Loucy (cell line): ENCODE measurements around the gene SIM2.

Source experiments
- EZH2phosphoT487 ChIP-seq: fragments of 200-600 bp; IDR thresholded peaks from 2 replicates; pipeline ENCODE4 v1.6.1; 2018; ENCODE audit warnings: antibody characterized with exemption, mild to moderate bottlenecking, moderate library complexity, borderline replicate concordance
- TF ChIP-seq, protein P1 (sequence below): fragments of 200-600 bp; sonication (generic); conservative IDR thresholded peaks from 2 replicates; pipeline ENCODE4 v1.5.1; 2014; ENCODE audit warnings: mild to moderate bottlenecking, antibody characterized with exemption, low read length

DNA sequence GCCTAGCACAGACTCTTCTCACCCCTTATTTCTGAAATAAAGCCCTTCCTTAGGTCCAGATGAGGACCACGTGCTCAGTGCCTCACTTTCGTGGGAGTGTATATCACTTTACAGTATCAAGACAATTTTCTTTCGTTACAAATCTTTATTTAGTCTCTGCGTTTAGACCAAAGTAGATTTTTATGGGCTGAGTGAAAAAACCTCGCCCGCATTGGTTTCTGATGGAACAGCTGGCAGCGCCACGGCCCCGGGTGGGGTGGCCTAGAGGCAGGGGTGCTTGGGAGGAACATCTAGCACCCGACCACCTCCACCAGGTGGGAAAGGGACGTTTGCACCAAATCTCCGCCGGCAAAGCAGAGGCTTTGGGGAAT lies 7.6 kb downstream of the SIM2 start:
- TF ChIP-seq, protein P1, sequence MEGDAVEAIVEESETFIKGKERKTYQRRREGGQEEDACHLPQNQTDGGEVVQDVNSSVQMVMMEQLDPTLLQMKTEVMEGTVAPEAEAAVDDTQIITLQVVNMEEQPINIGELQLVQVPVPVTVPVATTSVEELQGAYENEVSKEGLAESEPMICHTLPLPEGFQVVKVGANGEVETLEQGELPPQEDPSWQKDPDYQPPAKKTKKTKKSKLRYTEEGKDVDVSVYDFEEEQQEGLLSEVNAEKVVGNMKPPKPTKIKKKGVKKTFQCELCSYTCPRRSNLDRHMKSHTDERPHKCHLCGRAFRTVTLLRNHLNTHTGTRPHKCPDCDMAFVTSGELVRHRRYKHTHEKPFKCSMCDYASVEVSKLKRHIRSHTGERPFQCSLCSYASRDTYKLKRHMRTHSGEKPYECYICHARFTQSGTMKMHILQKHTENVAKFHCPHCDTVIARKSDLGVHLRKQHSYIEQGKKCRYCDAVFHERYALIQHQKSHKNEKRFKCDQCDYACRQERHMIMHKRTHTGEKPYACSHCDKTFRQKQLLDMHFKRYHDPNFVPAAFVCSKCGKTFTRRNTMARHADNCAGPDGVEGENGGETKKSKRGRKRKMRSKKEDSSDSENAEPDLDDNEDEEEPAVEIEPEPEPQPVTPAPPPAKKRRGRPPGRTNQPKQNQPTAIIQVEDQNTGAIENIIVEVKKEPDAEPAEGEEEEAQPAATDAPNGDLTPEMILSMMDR = no peak; the same call in 1 of the 2 replicates
- TF ChIP-seq EZH2phosphoT487 = no peak
